GM12878 (cell line): ENCODE results near the gene RUFY3. TPM values are rescaled to one million over a fixed set of nuclear protein-coding genes. Genes with fewer than 3 reads are reported as not detected.
"Not testable (repeated sequence)": the region's sequence is repeated elsewhere in the genome, so short reads cannot be mapped to it uniquely, and the experiment has no call there.

Experiments
- ATAC-seq: fragments of 200-7000 bp; cut with Tn5 transposase; 3 replicates; pipeline ENCODE4 v1.9.1; 2020; ENCODE audit warnings: mild to moderate bottlenecking, moderate library complexity
- BruUV-seq: library from RNA; stranded (reverse); fragments of 400-500 nt; replicated peaks from 2 replicates; lab custom pipeline; 2021; lab: Mats Ljungman, UMichigan
- CTCF ChIA-PET: fragments of 300-600 bp; sonication (Branson Sonifier 250); formaldehyde crosslinking; extraction: SDS; loops from one replicate; lab custom pipeline; 2021; ENCODE audit warnings: inconsistent platforms; lab: Yijun Ruan, JAX
- POLR2A ChIA-PET: fragments of 350-600 bp; formaldehyde crosslinking; extraction: SDS; loops from one replicate; lab custom pipeline; 2021; ENCODE audit warnings: inconsistent platforms; lab: Charles Lee
- RAD21 ChIA-PET: fragments of 300-600 bp; sonication (Branson Sonifier 250); formaldehyde crosslinking; loops from one replicate; lab custom pipeline; 2023; ENCODE audit warnings: antibody characterized with exemption; ENCODE audit not compliant: unreplicated experiment; lab: Charles Lee
- SMC1A ChIA-PET: fragments of 300-600 bp; sonication (Branson Sonifier 250); formaldehyde crosslinking; loops from one replicate; lab custom pipeline; 2023; ENCODE audit not compliant: unreplicated experiment, uncharacterized antibody; lab: Charles Lee
- DNase-seq: peaks from one replicate; pipeline ENCODE4 v3.0.0-alpha.2; 2011; ENCODE audit warnings: low read depth, low spot score
- FAIRE-seq: peaks from 3 replicates; lab custom pipeline; 2011; peaks lifted over from hg19 to GRCh38; lab: Jason Lieb, UNC
- H2AFZ ChIP-seq: 2 replicates; pipeline ENCODE4 v1.6.0; 2011; ENCODE audit warnings: low read depth, low read length, control low read depth; ENCODE audit not compliant: control insufficient read depth
- H3K27ac ChIP-seq: 2 replicates; pipeline ENCODE4 v1.5.1; 2011; ENCODE audit warnings: control low read depth; ENCODE audit not compliant: control insufficient read depth, insufficient read depth
- H3K27me3 ChIP-seq, 2 experiments: replicated peaks in 1 of 2; 2 replicates each; pipeline versions ENCODE4 v1.6.0 to v1.6.1; 2011; ENCODE audit warnings: low read length in 1 of 2; ENCODE audit not compliant: control insufficient read depth in 2 of 2, insufficient read depth in 2 of 2
- H3K36me3 ChIP-seq, 2 experiments: 2 replicates each; pipeline ENCODE4 v1.5.1; 2011; ENCODE audit warnings: low read length in 1 of 2; ENCODE audit not compliant: control insufficient read depth in 2 of 2, insufficient read depth in 2 of 2
- H3K4me1 ChIP-seq: 2 replicates; pipeline ENCODE4 v1.6.1; 2011; ENCODE audit warnings: mild to moderate bottlenecking, low read length, moderate library complexity, mixed read lengths; ENCODE audit not compliant: control insufficient read depth, insufficient read depth
- H3K4me2 ChIP-seq: 2 replicates; pipeline ENCODE4 v1.6.0; 2011; ENCODE audit warnings: control low read depth; ENCODE audit not compliant: control insufficient read depth, insufficient read depth
- H3K4me3 ChIP-seq: fragments of 200-600 bp; sonication (generic); 2 replicates; pipeline ENCODE4 v1.5.1; 2016
- H3K79me2 ChIP-seq: 2 replicates; pipeline ENCODE4 v1.6.0; 2011; ENCODE audit warnings: low read length; ENCODE audit not compliant: control insufficient read depth, insufficient read depth
- H3K9ac ChIP-seq: 2 replicates; pipeline ENCODE4 v1.8.0; 2011; ENCODE audit warnings: low read length, control low read depth, mixed read lengths; ENCODE audit not compliant: control insufficient read depth, insufficient read depth
- H3K9me3 ChIP-seq: replicated peaks from 3 replicates; pipeline ENCODE4 v1.5.1; 2011; ENCODE audit warnings: mild to moderate bottlenecking, low read length; ENCODE audit not compliant: control insufficient read depth, insufficient read depth
- H4K20me1 ChIP-seq: 2 replicates; pipeline ENCODE4 v1.6.0; 2011; ENCODE audit not compliant: control insufficient read depth, insufficient read depth
- EP300 ChIP-seq, 2 experiments: fragments of 150-350 bp in 1 of 2; IDR thresholded peaks; 2 replicates each; pipeline ENCODE4 v1.6.1; 2011 to 2012; ENCODE audit warnings: low read depth in 2 of 2, low read length in 2 of 2, borderline replicate concordance in 1 of 2, improper control_type of control experiment in 1 of 2, inconsistent platforms in 1 of 2; ENCODE audit not compliant: control insufficient read depth in 1 of 2
- JUNB ChIP-seq: IDR thresholded peaks from 2 replicates; pipeline ENCODE4 v1.6.1; 2016; ENCODE audit warnings: antibody characterized with exemption, mild to moderate bottlenecking
- MAX ChIP-seq: IDR thresholded peaks from 2 replicates; pipeline ENCODE4 v1.6.1; 2012; ENCODE audit warnings: low read depth, low read length, improper control_type of control experiment
- TAF1 ChIP-seq: IDR thresholded peaks from 2 replicates; pipeline ENCODE4 v1.6.1; 2011; ENCODE audit warnings: mild to moderate bottlenecking, low read depth, low read length, borderline replicate concordance
- WGBS: methylation state at CpG from one replicate; pipeline ENCODE4 v1.1.6; 2016; ENCODE audit warnings: low lambda C conversion rate; ENCODE audit not compliant: insufficient replicate concordance, insufficient coverage; ENCODE audit errors: missing lambda C conversion rate; 5-methylcytosine and 5-hydroxymethylcytosine counted together
- in situ Hi-C: fragments of 300-500 bp; cut with MboI; formaldehyde crosslinking; loops from 9 replicates; pipeline ENCODE4 v1.14.3; 2018; ENCODE audit warnings: mixed read lengths
- intact Hi-C: fragments of 100-400 bp; cut with micrococcal nuclease; formaldehyde crosslinking; loops from one replicate; pipeline ENCODE4 v1.14.2; 2022; ENCODE audit not compliant: unreplicated experiment
- polyA plus RNA-seq, 11 experiments: library from polyadenylated mRNA; depleted of rRNA in 4 of 11; unstranded in 6 of 11; stranded (reverse) in 5 of 11; fragments of >200 nt; fragmentation: Nextera tagmentation in 4 of 11; fragmentation: Illumina TruSeq in 1 of 11; extraction: Ambion mirVana in 4 of 11; extraction: Trizol in 1 of 11; gene quantifications; 1 replicate in 1 of 11; 2 replicates in 10 of 11; pipeline versions ENCODE4 v1.2.1 to v1.2.3, GENCODE V29; 2011 to 2016; ENCODE audit warnings: inconsistent platforms in 2 of 11, missing spikeins in 2 of 11, low read depth in 1 of 11
- total RNA-seq, 4 experiments: library from RNA; depleted of rRNA in 3 of 4; stranded (reverse); fragments of >200 nt in 3 of 4; fragmentation: Illumina TruSeq in 1 of 4; extraction: Trizol in 1 of 4; gene quantifications; 2 replicates each; pipeline versions ENCODE4 v1.2.1 to v1.2.3, GENCODE V29; 2013 to 2021
- TF ChIP-seq, protein P1 (sequence below): IDR thresholded peaks from 2 replicates; pipeline ENCODE4 v1.6.1; 2012; ENCODE audit warnings: low read length, inconsistent platforms
- TF ChIP-seq, protein P2 (sequence below): IDR thresholded peaks from 2 replicates; pipeline ENCODE4 v1.6.1; 2012; ENCODE audit warnings: mild to moderate bottlenecking, low read depth, low read length

RUFY3 gene
- total and polyA plus RNA-seq, 10 of the 15 experiments (the other 5 are each of a cell fraction or from before 2014, with no cell fraction given), result 5.1 to 28.3 (median 13.1) TPM

- H3K27me3 ChIP-seq, H3K4me1 ChIP-seq, H3K9ac ChIP-seq, BruUV-seq, H4K20me1 ChIP-seq, H3K27ac ChIP-seq, H3K4me3 ChIP-seq, H3K79me2 ChIP-seq, FAIRE-seq, intact Hi-C loops, H3K36me3 ChIP-seq, in situ Hi-C loops, DNase-seq, H3K4me2 ChIP-seq, ATAC-seq, H2AFZ ChIP-seq, H3K9me3 ChIP-seq: not testable (repeated sequence)
- ChIA-PET CTCF (interaction anchor here (0.9 to 7.5 kb wide), 3 partner anchors 10 to 33 kb away, joined by 3 to 77 read pairs (median 13); partner anchors contain the start of gene UTP3), POLR2A (interaction anchor here (4.7 to 7.8 kb wide), 2 partner anchors 13 to 33 kb away, joined by 35 to 52 read pairs; partner anchors contain the start of gene UTP3), SMC1A (interaction anchor here (4.7 to 5.8 kb wide), 2 partner anchors 13 to 33 kb away, joined by 74 to 77 read pairs; partner anchors contain the start of gene UTP3), RAD21 (interaction anchor here (7.1 kb wide), 1 partner anchor 12 kb away, joined by 71 read pairs; the partner anchor contains the start of gene UTP3)
- 98% methylated on average over 2 of the region's 2 CpGs for WGBS
Observed at GRCh38 chr4:70702592-70702991, 19.2 kb upstream of the RUFY3 start.

GRCh38 chr4:70703619-70704214 lies 18.0 kb upstream of the RUFY3 start:
- Histone ChIP-seq H3K36me3 (no peaks in the 10 kb centered on the region), H3K4me1 (no peaks in the 10 kb centered on the region; the same call in 1 of the 2 replicates), H3K4me3 (peak overlapping the region; percentile 92), H3K9me3 (no peaks in the 10 kb centered on the region), H3K9ac (peak overlapping the region; percentile 59), H3K27ac (peak overlapping the region; percentile 50), H4K20me1 (no peaks in the 10 kb centered on the region), H3K79me2 (peaks cover 2% of the 10 kb centered on the region; the same call in 1 of the 2 replicates), H2AFZ (peak overlapping the region; percentile 82), H3K27me3 (no peaks in the 10 kb centered on the region), H3K4me2 (peak overlapping the region; percentile 91)
- ChIA-PET SMC1A (interaction anchor here (0.6 to 5.8 kb wide), 31 partner anchors 9 to 305 kb away, joined by 3 to 77 read pairs (median 6); partner anchors contain the start of genes DCK, GRSF1, JCHAIN and UTP3), CTCF (interaction anchor here (0.5 to 7.5 kb wide), 26 partner anchors 9 to 306 kb away, joined by 3 to 77 read pairs (median 4); partner anchors contain the start of genes DCK, MOB1B and UTP3), RAD21 (interaction anchor here (0.6 to 7.1 kb wide), 23 partner anchors 9 to 303 kb away, joined by 3 to 82 read pairs (median 6); partner anchors contain the start of genes MOB1B and UTP3), POLR2A (interaction anchor here (0.6 to 7.8 kb wide), 9 partner anchors 9 to 141 kb away, joined by 3 to 52 read pairs (median 6); partner anchors contain the start of gene UTP3)
- FAIRE-seq (peak; percentile 38), ATAC-seq (no peak), DNase-seq (no peak)
- in situ Hi-C loops (no loop called here), intact Hi-C loops (loop anchor here (2.0 kb wide), 1 partner anchor 15 kb away; the partner anchor contains the start of gene UTP3)
- no TSS peak for BruUV-seq
- WGBS, result 13% methylated on average over 11 of the region's 11 CpGs
- TF ChIP-seq, protein P1, sequence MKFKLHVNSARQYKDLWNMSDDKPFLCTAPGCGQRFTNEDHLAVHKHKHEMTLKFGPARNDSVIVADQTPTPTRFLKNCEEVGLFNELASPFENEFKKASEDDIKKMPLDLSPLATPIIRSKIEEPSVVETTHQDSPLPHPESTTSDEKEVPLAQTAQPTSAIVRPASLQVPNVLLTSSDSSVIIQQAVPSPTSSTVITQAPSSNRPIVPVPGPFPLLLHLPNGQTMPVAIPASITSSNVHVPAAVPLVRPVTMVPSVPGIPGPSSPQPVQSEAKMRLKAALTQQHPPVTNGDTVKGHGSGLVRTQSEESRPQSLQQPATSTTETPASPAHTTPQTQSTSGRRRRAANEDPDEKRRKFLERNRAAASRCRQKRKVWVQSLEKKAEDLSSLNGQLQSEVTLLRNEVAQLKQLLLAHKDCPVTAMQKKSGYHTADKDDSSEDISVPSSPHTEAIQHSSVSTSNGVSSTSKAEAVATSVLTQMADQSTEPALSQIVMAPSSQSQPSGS, result 0 out of 2 replicates have a peak, but pooled peaks have one; percentile 12
- TF ChIP-seq EP300 (IDR thresholded peaks at IDR 0.05; ENCODE audit: borderline replicate concordance in 1 of 2, control insufficient read depth in 1 of 2, low read depth in 2 of 2, low read length in 2 of 2), result no peak
- no peak for TF ChIP-seq MAX
- peak; percentile 55 for TF ChIP-seq JUNB
- TF ChIP-seq, protein P2, sequence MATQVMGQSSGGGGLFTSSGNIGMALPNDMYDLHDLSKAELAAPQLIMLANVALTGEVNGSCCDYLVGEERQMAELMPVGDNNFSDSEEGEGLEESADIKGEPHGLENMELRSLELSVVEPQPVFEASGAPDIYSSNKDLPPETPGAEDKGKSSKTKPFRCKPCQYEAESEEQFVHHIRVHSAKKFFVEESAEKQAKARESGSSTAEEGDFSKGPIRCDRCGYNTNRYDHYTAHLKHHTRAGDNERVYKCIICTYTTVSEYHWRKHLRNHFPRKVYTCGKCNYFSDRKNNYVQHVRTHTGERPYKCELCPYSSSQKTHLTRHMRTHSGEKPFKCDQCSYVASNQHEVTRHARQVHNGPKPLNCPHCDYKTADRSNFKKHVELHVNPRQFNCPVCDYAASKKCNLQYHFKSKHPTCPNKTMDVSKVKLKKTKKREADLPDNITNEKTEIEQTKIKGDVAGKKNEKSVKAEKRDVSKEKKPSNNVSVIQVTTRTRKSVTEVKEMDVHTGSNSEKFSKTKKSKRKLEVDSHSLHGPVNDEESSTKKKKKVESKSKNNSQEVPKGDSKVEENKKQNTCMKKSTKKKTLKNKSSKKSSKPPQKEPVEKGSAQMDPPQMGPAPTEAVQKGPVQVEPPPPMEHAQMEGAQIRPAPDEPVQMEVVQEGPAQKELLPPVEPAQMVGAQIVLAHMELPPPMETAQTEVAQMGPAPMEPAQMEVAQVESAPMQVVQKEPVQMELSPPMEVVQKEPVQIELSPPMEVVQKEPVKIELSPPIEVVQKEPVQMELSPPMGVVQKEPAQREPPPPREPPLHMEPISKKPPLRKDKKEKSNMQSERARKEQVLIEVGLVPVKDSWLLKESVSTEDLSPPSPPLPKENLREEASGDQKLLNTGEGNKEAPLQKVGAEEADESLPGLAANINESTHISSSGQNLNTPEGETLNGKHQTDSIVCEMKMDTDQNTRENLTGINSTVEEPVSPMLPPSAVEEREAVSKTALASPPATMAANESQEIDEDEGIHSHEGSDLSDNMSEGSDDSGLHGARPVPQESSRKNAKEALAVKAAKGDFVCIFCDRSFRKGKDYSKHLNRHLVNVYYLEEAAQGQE, result no peak
- no peak for TF ChIP-seq TAF1
